Activated gamma-delta T cell (primary cell): ENCODE data around the gene PDE4B.

ENCODE experiments used
- DNase-seq: peaks from one replicate; lab custom pipeline; 2025; lab: John Stamatoyannopoulos, UW

The PDE4B gene

GRCh38 chr1:66285618-66286270 lies 493.0 kb downstream of the PDE4B start:
- DNase-seq = no peak

- DNase-seq = no peak
Observed at GRCh38 chr1:66286307-66286706, 493.6 kb downstream of the PDE4B start.

GRCh38 chr1:66288048-66288447 lies 495.4 kb downstream of the PDE4B start:
- DNase-seq = no peak

GRCh38 chr1:66290761-66291530 lies 498.3 kb downstream of the PDE4B start:
- no peak for DNase-seq

GRCh38 chr1:66291531-66291864 lies 498.8 kb downstream of the PDE4B start:
- DNase-seq = no peak

- no peak for DNase-seq
Observed at GRCh38 chr1:66292305-66292704, 499.6 kb downstream of the PDE4B start.

GRCh38 chr1:66292944-66293343 lies 500.2 kb downstream of the PDE4B start:
- no peak for DNase-seq

GRCh38 chr1:66294707-66295370 lies 502.1 kb downstream of the PDE4B start:
- no peak for DNase-seq

GRCh38 chr1:66295803-66296202 lies 503.1 kb downstream of the PDE4B start:
- DNase-seq = no peak

GRCh38 chr1:66296370-66296769 lies 503.7 kb downstream of the PDE4B start:
- DNase-seq = no peak

- no peak for DNase-seq
Observed at GRCh38 chr1:66296951-66297350, 504.3 kb downstream of the PDE4B start.

- DNase-seq = no peak
Observed at GRCh38 chr1:66298464-66298863, 505.8 kb downstream of the PDE4B start.

- DNase-seq = no peak
Observed at GRCh38 chr1:66300280-66300971, 507.7 kb downstream of the PDE4B start.

- no peak for DNase-seq
Observed at GRCh38 chr1:66300972-66301451, 508.3 kb downstream of the PDE4B start.

- DNase-seq = no peak
Observed at GRCh38 chr1:66302184-66302742, 509.6 kb downstream of the PDE4B start.

GRCh38 chr1:66302815-66303214 lies 510.1 kb downstream of the PDE4B start:
- no peak for DNase-seq

- DNase-seq = no peak
Observed at GRCh38 chr1:66303646-66304045, 511.0 kb downstream of the PDE4B start.

- DNase-seq = no peak
Observed at GRCh38 chr1:66304128-66304527, 511.4 kb downstream of the PDE4B start.

- no peak for DNase-seq
Observed at GRCh38 chr1:66305927-66306326, 513.2 kb downstream of the PDE4B start.

GRCh38 chr1:66309006-66309741 lies 516.5 kb downstream of the PDE4B start:
- no peak for DNase-seq

GRCh38 chr1:66311092-66311491 lies 518.4 kb downstream of the PDE4B start:
- DNase-seq = no peak
